CD4-positive, alpha-beta T cell treated with Interleukin-17A for 4 hours (primary cell): ENCODE results near the gene TNFRSF6B.
"Not testable (repeated sequence)": the region's sequence is repeated elsewhere in the genome, so short reads cannot be mapped to it uniquely, and the experiment has no call there.

Experiments
- DNase-seq: peaks from one replicate; pipeline ENCODE4 v3.0.0-alpha.2; 2020; ENCODE audit warnings: mixed read lengths

The TNFRSF6B gene

DNA sequence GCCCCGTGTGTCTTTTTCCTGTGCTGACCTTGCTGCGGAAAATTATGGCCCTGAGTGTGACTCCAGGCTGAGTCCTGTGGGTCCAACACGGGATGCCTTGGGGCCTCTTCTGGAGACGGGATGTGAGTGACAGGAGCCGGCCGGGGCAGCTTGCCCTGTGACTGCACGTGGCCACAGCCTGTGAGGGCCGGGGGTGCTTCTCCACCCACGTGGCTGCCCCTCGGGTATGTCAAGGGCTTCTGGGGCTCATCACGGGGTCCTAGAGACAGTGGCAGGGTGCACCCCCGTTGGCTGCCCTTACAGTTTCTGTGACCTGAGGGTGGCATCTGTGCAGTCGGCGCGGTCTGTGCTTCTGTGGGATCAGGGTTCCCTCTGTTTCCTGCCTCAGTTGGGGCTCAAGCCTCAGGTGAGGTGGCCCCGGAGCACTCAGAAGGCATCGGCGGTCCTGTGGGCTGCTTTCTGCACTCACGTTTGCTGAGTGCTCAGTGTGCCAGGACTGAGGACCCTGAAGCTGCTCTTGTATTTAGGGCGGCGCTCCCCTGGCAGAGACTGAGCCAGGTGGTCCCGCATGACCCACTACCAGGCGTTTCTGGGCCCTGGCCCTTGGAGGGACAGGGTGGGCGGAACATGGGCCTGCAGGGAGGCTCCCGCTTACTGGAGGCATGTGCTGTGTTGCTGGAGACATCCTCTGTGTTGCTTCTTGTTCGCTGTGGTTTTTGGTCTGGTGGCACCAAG is 33.0 kb upstream of the TNFRSF6B start:
- DNase-seq, result no peak

- no peak for DNase-seq
These were observed 32.2 kb upstream of the TNFRSF6B start for GRCh38 chr20:63664143-63664851.

DNA sequence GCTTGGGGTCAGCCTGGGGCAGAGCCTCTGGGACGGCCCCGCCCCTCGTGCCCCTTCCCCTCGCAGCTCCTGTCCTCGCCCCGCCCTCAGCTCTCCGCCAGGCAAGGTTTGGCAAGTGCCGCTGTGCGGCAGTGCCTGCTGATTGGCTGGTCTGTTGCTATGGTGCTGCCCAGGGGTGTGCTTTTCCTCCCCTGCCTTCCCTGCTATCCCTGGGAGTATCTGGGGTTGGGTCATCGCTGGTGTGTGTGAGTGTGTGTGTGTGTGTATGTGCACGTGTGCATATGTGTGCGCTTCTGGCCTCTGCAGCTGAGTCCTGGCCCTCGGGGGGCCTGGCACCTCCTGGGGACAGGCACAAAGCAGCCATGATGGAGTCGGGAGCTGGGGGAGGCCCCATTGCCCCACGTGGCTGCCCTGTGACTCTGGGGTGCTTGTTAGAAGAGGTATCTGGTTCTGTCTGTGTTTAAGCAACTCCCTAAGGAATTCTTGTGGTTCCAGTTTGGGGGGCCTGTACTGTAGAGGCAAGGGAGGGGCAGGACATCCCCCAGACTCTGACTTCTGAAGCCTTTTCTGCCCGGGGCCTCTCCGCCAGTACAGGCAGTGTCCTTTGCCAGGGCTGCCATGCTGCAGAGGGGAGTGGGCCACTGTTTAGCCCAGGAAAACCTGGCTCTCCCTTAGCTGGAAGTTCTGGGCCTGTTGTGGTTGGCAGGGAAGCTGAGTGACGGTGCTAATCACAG is 31.4 kb upstream of the TNFRSF6B start:
- DNase-seq, result no peak

GRCh38 chr20:63665708-63666107 is 30.7 kb upstream of the TNFRSF6B start:
- no peak for DNase-seq

- DNase-seq, result no peak
These were observed 28.6 kb upstream of the TNFRSF6B start for GRCh38 chr20:63667858-63668257.

DNA sequence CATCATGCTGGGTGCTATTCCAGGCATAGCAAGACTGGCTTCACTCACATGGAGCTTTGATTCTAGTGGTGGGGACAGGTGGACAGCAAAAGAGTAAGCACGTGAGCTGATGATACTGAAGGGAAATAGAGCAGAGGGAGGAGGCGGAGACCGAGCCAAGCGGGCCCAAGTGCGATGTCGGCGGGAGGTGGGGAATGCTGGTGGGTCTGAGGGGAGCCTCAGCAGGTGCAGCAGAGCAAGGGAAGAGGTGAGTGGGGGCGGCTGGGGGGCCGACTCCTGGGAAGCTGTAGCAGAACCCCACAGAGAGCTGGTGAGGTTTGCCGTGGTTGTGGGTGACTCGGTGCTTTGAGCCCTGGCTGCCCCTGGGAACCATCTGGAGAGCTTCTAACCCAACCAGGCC is 28.1 kb upstream of the TNFRSF6B start:
- DNase-seq, result no peak

DNA sequence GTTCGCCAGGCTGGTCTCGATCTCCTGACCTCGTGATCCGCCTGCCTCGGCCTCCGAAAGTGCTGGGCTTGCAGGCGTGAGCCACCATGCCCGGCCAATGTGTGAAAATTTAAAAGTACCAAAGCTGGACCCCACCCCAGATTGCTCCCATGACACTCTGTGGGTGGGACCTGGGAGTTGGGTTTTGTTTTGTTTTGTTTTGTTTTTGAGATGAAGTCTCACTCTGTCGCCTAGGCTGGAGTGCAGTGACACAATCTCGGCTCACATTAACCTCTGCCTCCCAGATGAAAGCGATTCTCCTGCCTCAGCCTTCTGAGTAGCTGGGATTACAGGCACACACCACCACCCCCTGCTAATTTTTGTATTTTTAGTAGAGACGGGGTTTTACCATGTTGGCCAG is 24.8 kb upstream of the TNFRSF6B start:
- DNase-seq, result not testable (repeated sequence)

DNA sequence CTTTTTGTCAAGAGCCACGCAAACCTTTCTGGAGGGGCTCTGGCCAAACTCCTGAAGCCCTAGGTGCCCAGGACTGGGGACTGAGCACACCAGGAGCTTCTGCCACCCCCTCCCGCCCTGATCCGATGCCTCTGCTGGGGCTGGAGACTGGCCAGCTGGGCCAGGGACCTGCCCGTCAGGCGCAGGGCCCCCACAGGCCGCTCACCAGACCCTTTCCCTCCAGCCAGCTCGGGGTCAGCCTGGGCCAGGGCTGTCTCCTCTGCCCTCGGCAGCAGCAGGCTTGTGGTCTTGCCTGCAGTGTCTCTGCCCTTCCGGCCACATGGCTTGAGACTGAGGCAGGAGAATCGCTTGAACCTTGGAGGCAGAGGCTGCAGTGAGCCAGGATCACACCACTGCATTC is 23.8 kb upstream of the TNFRSF6B start:
- DNase-seq, result no peak

DNA sequence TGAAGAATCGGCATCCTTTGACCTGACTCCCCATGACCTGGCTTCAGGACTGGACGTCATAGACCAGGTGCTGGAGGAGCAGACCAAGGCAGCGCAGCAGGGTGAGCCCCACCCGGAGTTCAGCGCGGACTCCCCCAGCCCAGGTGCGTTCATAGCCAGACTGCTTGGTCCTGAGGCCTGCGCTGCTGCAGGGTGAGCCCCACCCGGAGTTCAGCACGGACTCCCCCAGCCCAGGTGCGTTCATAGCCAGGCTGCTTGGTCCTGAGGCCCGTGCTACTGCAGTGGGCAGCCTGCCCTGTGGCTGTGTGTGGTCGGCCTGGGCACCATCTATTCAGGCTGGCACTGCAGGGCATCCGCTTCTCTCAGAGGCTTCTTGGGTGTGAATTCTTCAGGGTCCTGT is 22.5 kb upstream of the TNFRSF6B start:
- DNase-seq, result no peak

DNA sequence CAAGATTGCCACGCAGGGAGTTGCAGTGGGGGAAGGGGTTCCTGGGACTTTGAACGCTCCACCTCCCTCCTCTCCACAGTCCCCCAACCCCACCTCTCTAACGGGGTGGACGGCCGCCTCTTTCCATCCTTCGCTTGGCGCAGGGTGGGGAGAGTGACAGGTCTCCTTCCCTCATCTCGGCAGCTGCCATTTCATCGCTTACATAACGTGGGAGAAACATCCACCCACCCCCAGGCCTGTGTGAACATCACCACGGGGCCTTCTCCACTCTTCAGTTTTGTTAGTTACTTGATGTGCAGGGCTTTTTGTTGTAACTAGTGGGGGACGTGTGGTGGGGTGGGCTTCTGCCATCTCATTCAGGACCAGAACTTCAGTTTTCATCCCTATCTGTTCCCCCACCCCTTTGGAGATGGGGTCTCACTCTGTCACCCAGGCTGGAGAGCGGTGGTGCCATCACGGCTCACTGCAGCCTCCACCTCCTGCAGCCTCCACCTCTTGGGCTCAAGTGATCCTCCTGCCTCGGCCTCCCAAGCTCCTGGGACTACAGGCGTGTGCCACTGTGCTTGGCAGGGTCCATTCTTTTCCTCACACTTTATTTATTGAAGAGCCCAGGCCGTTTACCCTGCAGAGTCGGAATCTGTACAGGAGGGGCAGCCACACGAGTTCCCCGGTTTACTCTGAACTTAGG is 20.6 kb upstream of the TNFRSF6B start:
- no peak for DNase-seq

DNA sequence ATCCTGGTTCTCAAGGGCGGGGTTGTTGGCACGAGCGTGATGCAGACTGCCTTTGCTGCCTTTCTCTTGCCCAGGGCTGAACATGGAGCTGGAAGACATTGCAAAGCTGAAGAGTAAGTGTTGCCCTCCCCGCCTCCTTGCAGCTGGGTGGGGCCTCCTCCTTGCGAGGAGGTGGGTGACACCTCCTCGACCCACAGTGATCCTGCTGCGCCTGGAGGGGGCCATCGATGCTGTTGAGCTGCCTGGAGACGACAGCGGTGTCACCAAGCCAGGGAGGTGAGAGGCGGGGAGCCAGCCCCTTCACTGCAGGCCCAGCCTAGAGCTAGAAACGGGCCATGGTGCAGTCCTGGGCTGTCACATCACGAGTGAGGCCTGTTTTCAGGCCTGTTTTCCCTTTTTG is 18.4 kb upstream of the TNFRSF6B start:
- no peak for DNase-seq

DNA sequence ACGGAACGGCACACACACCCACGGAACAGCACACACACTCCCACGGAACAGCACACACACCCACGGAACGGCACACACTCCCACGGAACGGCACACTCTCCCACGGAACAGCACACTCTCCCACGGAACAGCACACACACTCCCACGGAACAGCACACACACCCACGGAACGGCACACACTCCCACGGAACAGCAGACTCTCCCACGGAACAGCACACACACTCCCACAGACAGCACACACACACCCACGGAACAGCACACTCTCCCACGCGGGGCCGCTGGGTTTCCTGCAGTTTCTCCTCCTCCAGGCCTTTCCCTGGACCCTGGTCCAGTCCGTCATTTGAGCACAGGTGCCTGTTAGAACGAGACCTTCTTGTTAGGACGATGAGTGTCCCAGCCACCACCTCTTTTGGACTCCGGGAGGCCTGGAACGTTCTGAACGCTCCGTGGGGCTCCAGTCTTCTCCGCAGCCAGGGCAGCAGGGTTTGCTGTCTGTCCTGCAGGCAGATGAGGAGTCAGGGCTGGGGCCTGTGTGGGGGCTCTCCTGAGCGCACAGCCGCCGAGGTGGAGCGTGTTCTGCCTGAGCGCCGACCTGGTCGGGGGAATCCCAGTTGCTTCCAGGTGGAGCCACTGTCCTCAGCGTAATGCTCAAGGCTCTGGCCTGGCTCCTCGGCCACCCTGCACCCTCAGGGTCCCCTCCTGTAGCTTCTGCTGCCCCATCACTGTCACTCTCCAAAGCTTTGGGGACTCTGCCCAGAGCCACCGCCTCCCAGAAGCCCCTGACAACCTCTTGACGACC is 17.6 kb upstream of the TNFRSF6B start:
- no peak for DNase-seq

DNA sequence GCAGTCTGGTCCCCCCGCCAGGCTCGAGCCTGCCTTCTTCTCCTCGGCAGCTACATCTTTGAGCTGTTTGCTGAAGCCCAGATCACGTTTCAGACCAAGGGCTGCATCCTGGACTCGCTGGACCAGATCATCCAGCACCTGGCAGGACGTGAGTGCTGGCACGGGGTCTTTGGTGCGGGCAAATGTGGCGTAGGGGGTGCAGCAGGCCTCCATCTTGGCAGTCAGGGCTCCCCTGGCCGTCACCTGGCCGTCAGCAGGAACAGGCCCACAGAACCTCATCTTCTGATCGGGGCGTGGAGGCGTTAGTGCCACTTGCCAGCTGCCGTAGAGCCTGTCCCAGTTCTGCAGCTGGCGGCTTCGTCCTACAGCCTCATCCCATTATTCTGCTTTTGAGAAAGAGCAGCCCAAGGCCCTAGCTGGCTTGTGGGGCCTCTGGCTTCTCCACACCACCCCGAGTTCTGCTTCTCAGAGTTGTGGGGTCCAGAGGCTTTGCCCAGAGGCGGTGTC is 16.6 kb upstream of the TNFRSF6B start:
- DNase-seq, result no peak

GRCh38 chr20:63680427-63680826 is 16.0 kb upstream of the TNFRSF6B start:
- no peak for DNase-seq

GRCh38 chr20:63680857-63681608 is 15.4 kb upstream of the TNFRSF6B start:
- DNase-seq, result no peak

- no peak for DNase-seq
These were observed 14.8 kb upstream of the TNFRSF6B start for GRCh38 chr20:63681609-63682142.

GRCh38 chr20:63682384-63683139 is 13.9 kb upstream of the TNFRSF6B start:
- DNase-seq, result no peak

- DNase-seq, result no peak
These were observed 11.0 kb upstream of the TNFRSF6B start for GRCh38 chr20:63685269-63686026.

DNA sequence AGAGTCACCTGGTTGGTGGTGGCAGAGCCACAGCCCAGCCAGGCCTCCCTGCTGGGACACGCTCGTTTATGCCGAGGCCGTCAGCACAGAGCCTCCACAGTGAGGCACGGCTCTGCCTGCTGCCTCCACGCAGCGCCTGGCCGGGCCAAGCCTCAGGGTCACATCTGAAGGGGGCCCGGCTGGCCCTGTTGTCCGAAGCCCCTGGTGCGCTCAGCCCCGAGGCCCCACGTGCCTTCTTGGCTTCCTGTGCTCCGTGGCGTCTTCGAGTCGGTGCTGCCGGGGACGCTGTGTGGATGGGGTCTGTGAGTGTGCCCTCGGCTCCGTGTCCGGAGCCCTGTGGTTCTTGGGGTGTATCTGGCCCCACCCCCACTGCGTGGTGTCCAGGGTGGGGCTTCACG is 10.4 kb upstream of the TNFRSF6B start:
- DNase-seq, result no peak
